Ovary (tissue), 9 donors: ENCODE data around the gene XYLT1. TPM values are rescaled to one million over a fixed set of nuclear protein-coding genes. Genes with fewer than 3 reads are reported as not detected.

Experiments
- DNase-seq, 5 donors: peaks; one replicate each; pipeline ENCODE4 v3.0.0-alpha.2; 2019 to 2020
- H3K27ac ChIP-seq, 2 donors: fragments of 200-600 bp; one replicate each; pipeline versions ENCODE4 v1.5.1 to v1.8.0; 2019 to 2022
- H3K27me3 ChIP-seq: fragments of 200-600 bp; one replicate; pipeline ENCODE4 v1.8.0; 2022
- H3K36me3 ChIP-seq: fragments of 200-600 bp; sonication (generic); one replicate; pipeline ENCODE4 v1.5.1; 2019
- H3K4me1 ChIP-seq: one replicate; pipeline ENCODE4 v1.8.1; 2013; ENCODE audit warnings: mild to moderate bottlenecking, moderate library complexity; ENCODE audit not compliant: insufficient read depth
- H3K4me3 ChIP-seq: fragments of 200-600 bp; sonication (generic); one replicate; pipeline ENCODE4 v1.5.1; 2017
- H3K9me3 ChIP-seq, 2 donors: fragments of 200-600 bp in 1 of 2; sonication (generic) in 1 of 2; one replicate each; pipeline versions ENCODE4 v1.5.1 to v1.8.1; 2013 to 2019; ENCODE audit warnings: mild to moderate bottlenecking in 1 of 2, moderate library complexity in 1 of 2
- EP300 ChIP-seq: sonication (generic); formaldehyde crosslinking; IDR thresholded peaks from one replicate; pipeline ENCODE4 v1.6.1; 2017; ENCODE audit warnings: antibody characterized with exemption
- POLR2A ChIP-seq: fragments of 450-650 bp; IDR thresholded peaks from one replicate; pipeline ENCODE4 v1.6.1; 2017; ENCODE audit warnings: antibody characterized with exemption, mild to moderate bottlenecking, moderate library complexity
- WGBS, 3 donors: extraction: QIAGEN DNeasy Blood & Tissue Kit in 1 of 3; methylation state at CpG; one replicate each; pipeline versions ENCODE4 v1.1.5 to v1.1.7; 2013 to 2017; 5-methylcytosine and 5-hydroxymethylcytosine counted together
- intact Hi-C, 4 donors: fragments of 100-400 bp; cut with DNase I; formaldehyde crosslinking; loops; one replicate each; pipeline versions ENCODE4 v1.11.0 to v1.15.1; 2022 to 2023
- polyA plus RNA-seq, 2 donors: library from polyadenylated mRNA; stranded (reverse); fragments of 200-250 nt in 1 of 2; fragments of 350-450 nt in 1 of 2; fragmentation: Illumina TruSeq in 1 of 2; extraction: RNeasy Lipid Tissue Mini Kit (QIAGEN cat#74804) in 1 of 2; gene quantifications; one replicate each; pipeline ENCODE4 v1.2.3, GENCODE V29; 2013 to 2014
- total RNA-seq, 7 donors: library from RNA; depleted of rRNA in 2 of 7; stranded (reverse); fragments of >200 nt in 2 of 7; fragmentation: NEBNext Ultra II Directional in 3 of 7; extraction: Animal tissue kit (Norgen Biotek cat#: 25700) in 3 of 7; gene quantifications; one replicate each; pipeline versions ENCODE4 v1.1.0 to v1.2.4, GENCODE V29; 2016 to 2023
- TF ChIP-seq, protein P1 (sequence below), 3 donors: fragments of 450-650 bp in 2 of 3; fragments of 200-600 bp in 1 of 3; IDR thresholded peaks; one replicate each; pipeline versions ENCODE4 v1.5.1 to v1.8.0; 2016 to 2022; ENCODE audit warnings: antibody characterized with exemption in 3 of 3, mild to moderate bottlenecking in 1 of 3
- donor health status: DM: no; HTN: no; CAD: no; lungs with moderate emphysema.
- donor health status: DM: no; HTN: no; CAD: no.
- donor health status: Bipolar disorder and iron deficiency.
- donor health status: DM: yes; HTN: yes; CAD: no.
- donor health status: DM: no; HTN: no; CAD: no.
- donor health status: DM: yes; HTN: yes; CAD: no.

XYLT1 gene
- total and polyA plus RNA-seq, 9 donors = 3.2 to 38.0 (median 17.3) TPM

DNA sequence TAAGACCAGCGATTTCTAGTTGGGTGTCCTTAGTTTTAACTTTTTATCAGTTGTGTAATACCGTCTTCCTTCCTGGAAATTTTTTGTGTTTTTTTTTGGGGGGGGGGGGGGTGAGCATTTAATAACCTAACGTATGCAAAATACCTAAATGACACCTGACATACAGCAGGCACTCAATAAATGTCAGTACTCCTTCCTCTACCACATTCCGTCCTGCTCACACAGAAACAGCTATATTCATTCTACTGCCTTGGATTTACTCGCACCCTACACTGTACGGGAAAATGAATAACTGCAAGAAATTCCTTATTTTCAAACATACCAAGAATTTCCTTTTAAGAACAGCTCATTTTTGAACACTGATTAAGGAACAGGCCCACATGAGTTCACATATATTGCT lies 5.3 kb downstream of the XYLT1 start:
- intact Hi-C loops = loop anchor here in 2 of 4 donors (5.0 to 10.0 kb wide), 5 partner anchors 121 to 251 kb away; no protein-coding TSS in a partner anchor
- no peak for DNase-seq
- 85 to 95% (median 91%) methylated on average over 6 of the region's 6 CpGs for WGBS, 3 donors
- no peaks in the 10 kb centered on the region for H3K27me3 ChIP-seq
- no peak overlapping the region for H3K4me3 ChIP-seq
- no peaks in the 10 kb centered on the region for H3K9me3 ChIP-seq
- H3K27ac ChIP-seq = no peak overlapping the region
- TF ChIP-seq EP300 (no peak), POLR2A (no peak)
- TF ChIP-seq, protein P1, sequence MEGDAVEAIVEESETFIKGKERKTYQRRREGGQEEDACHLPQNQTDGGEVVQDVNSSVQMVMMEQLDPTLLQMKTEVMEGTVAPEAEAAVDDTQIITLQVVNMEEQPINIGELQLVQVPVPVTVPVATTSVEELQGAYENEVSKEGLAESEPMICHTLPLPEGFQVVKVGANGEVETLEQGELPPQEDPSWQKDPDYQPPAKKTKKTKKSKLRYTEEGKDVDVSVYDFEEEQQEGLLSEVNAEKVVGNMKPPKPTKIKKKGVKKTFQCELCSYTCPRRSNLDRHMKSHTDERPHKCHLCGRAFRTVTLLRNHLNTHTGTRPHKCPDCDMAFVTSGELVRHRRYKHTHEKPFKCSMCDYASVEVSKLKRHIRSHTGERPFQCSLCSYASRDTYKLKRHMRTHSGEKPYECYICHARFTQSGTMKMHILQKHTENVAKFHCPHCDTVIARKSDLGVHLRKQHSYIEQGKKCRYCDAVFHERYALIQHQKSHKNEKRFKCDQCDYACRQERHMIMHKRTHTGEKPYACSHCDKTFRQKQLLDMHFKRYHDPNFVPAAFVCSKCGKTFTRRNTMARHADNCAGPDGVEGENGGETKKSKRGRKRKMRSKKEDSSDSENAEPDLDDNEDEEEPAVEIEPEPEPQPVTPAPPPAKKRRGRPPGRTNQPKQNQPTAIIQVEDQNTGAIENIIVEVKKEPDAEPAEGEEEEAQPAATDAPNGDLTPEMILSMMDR (IDR thresholded peaks at IDR 0.05) = no peak
- no peaks in the 10 kb centered on the region for H3K36me3 ChIP-seq
- peaks cover 7% of the 10 kb centered on the region for H3K4me1 ChIP-seq

DNA sequence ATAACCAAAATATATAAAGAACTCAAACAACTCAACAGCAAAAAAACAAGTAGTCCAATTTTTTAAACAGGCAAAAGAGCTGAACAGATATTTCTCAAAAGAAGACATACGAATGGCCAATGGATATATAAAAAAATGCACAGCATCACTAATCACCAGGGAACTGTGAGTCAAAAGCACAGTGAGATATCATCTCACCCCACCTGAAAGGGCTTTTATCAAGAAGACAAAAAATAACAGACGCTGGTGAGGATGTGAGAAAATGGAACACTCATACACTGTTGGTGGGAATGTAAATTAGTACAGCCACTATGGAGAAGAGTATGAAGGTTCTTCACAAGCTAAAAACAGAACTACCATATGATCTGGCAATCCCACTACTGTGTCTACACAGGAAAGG lies 7.4 kb downstream of the XYLT1 start:
- Histone ChIP-seq H3K9me3 (no peaks in the 10 kb centered on the region), H3K27ac (no peak overlapping the region), H3K36me3 (no peaks in the 10 kb centered on the region), H3K4me3 (no peak overlapping the region), H3K4me1 (peaks cover 17% of the 10 kb centered on the region), H3K27me3 (no peaks in the 10 kb centered on the region)
- 93 to 98% (median 96%) methylated on average over 2 of the region's 2 CpGs for WGBS, 3 donors
- no peak for TF ChIP-seq EP300
- TF ChIP-seq, protein P1 (IDR thresholded peaks at IDR 0.05) = no peak
- TF ChIP-seq POLR2A = no peak
- no peak for DNase-seq
- intact Hi-C loops = loop anchor here in 2 of 4 donors (10.0 kb wide), 4 partner anchors 119 to 249 kb away; no protein-coding TSS in a partner anchor

DNA sequence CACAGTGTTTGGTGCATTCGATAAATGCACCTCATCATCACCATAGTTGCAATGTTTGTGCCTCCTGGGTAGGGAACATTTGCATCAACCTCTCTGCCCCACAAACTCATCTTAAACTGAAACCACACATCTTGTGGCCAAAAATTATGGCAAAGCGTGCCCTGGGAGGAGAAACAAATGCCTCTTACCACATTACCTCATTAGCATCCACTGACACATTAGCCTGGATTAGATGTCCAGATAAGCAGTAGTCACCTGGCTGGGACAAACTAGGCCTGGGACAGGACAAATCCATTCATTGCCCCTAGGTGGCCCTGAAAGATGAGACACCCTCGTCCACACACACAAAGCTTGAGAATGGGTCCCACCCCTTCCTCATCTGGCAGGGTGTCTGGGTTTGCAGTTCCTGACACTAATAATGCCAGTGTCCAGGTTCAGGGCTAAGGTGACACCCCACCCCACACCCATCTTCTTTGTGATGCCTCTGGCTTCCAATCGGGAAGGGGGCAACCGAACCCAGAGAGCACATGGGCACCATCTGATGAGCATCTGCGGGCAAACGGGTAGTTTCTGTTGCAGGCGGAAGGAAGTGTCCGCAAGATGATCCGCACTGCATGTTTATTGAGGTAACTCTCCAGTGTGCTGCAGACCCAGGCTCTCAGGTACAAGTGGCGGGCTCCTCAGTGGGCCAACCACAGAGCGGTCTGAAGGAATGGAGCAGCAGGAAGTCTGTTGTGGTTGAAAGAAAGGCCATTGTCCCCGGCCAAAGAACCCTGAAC lies 8.6 kb downstream of the XYLT1 start:
- no peak for DNase-seq
- H3K27ac ChIP-seq = no peak overlapping the region
- H3K9me3 ChIP-seq = no peaks in the 10 kb centered on the region
- intact Hi-C loops = loop anchor here in 2 of 4 donors (10.0 kb wide), 4 partner anchors 117 to 247 kb away; no protein-coding TSS in a partner anchor
- peaks cover 17% of the 10 kb centered on the region for H3K4me1 ChIP-seq
- TF ChIP-seq EP300 (no peak), POLR2A (no peak)
- TF ChIP-seq, protein P1 (IDR thresholded peaks at IDR 0.05) = no peak
- 95 to 96% (median 96%) methylated on average over 13 of the region's 13 CpGs for WGBS, 3 donors
- H3K4me3 ChIP-seq = no peak overlapping the region
- H3K36me3 ChIP-seq = no peaks in the 10 kb centered on the region
- H3K27me3 ChIP-seq = no peaks in the 10 kb centered on the region

DNA sequence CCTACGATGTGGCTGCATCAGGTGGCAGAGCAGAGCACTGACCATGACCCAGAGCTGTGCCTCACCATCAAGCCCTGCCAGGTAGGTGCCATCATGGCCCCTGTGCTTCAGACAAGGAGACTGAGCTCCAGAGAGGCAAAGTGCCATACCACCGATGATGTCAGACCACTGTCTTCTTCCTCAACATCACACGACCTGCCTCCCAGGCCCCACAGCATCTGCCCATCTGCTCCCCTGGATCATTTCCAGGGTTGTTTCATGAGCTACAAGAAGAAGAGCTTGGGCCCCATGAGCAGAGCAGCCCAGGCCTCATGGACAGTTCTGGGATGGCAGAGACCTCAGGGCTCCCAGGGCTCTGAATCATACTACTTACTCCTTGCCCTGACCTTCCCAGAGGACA lies 9.9 kb downstream of the XYLT1 start:
- H3K9me3 ChIP-seq = no peaks in the 10 kb centered on the region
- intact Hi-C loops = loop anchor here in 2 of 4 donors (10.0 kb wide), 4 partner anchors 116 to 246 kb away; no protein-coding TSS in a partner anchor
- H3K27me3 ChIP-seq = no peaks in the 10 kb centered on the region
- no peak overlapping the region for H3K4me3 ChIP-seq
- peaks cover 17% of the 10 kb centered on the region for H3K4me1 ChIP-seq
- H3K27ac ChIP-seq = no peak overlapping the region
- TF ChIP-seq EP300 (no peak), POLR2A (no peak)
- TF ChIP-seq, protein P1 (IDR thresholded peaks at IDR 0.05) = no peak
- WGBS, 3 donors = 65 to 74% (median 74%) methylated on average over 3 of the region's 3 CpGs
- DNase-seq = no peak
- no peaks in the 10 kb centered on the region for H3K36me3 ChIP-seq
